Activated CD4-positive, alpha-beta T cell treated with anti-CD3 and anti-CD28 coated beads for 1 hour (primary cell): ENCODE data around the gene MMP17.

Experiments used
- DNase-seq: peaks from one replicate; pipeline ENCODE4 v3.0.0-alpha.2; 2020

Gene MMP17

GRCh38 chr12:131830914-131831571 lies 2.9 kb downstream of the MMP17 start:
- no peak for DNase-seq

DNA sequence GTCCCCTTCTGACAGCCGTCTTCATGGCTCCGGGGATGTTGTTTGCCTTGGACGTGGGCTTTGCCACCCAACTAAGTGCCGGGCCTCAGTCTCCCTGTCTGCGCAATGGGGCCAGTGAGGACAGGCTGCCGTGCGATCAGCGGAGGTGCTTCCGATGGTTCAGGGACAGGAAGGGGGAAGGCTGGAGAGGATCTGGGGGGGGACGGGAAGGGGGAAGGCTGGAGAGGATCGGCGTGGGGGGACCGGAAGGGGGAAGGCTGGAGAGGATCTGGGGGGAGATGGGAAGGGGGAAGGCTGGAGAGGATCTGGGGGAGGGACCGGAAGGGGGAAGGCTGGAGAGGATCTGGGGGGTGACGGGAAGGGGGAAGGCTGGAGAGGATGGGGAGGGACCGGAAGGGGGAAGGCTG lies 3.4 kb downstream of the MMP17 start:
- DNase-seq: no peak

- no peak for DNase-seq
These were observed 4.4 kb downstream of the MMP17 start for GRCh38 chr12:131832321-131833231.

DNA sequence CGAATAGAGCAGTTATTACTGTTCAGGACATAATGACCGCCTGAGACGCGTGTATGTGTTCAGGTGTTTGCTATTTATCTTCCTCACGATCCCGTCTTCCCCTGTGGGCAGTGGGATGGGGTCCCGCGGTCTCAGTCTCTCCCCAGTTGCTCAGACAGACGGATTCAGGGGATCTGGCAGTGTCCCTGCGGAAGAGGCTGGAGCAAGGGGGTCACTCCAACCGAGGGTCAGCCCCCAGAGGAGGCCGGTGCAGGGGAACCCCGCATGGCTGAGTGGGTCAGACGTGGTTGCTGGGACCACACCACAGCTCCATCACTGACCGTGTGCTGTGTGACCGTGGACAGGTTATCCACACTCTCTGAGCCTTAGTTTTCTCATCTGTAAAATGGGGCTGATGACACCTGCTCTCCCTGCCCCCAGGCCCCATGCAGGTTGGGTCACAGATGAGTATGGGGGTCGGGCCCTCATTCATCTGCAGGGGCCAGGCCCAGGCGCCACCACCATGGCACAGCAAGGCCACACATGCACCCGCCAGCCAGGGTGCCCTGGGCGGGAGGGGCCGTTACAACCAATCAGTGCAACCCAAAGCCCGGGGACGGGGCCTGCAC lies 5.2 kb downstream of the MMP17 start:
- no peak for DNase-seq

DNA sequence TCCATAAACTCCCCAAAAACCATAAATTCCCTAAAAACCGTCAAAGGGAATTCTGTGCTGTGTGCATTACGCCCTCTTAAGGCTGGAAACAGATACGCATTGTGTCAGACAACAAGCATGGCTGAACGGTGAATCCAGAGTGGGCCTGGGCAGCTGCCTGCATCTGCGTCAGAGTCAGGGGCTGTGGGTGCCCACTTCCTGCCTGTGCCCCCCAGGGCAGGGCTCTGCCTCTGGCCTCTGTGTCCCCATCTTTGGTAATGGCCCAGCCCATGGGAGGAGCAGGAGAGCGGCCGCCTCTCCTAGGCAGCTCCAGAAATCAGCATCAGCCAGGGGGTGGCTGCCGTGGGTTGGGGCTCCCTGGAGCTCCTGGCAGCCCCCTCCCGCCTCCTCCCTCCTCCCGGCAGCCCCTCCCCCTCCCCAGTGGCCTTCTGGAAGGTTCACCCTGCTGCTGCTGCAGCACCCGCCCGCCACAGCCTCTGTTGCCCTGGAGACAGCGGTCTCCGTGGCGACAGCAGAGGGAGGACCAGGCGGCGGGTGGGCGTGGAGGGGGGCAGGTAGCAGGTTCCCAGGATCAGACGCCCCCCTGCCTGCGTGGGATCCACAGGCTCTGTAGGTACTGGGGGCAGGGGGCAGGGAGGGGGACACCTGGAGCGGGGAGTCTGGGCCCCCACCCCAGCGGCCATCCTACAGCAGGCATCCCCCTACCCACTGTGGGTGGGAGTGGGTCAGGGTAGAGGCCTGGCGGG lies 5.9 kb downstream of the MMP17 start:
- no peak for DNase-seq

DNA sequence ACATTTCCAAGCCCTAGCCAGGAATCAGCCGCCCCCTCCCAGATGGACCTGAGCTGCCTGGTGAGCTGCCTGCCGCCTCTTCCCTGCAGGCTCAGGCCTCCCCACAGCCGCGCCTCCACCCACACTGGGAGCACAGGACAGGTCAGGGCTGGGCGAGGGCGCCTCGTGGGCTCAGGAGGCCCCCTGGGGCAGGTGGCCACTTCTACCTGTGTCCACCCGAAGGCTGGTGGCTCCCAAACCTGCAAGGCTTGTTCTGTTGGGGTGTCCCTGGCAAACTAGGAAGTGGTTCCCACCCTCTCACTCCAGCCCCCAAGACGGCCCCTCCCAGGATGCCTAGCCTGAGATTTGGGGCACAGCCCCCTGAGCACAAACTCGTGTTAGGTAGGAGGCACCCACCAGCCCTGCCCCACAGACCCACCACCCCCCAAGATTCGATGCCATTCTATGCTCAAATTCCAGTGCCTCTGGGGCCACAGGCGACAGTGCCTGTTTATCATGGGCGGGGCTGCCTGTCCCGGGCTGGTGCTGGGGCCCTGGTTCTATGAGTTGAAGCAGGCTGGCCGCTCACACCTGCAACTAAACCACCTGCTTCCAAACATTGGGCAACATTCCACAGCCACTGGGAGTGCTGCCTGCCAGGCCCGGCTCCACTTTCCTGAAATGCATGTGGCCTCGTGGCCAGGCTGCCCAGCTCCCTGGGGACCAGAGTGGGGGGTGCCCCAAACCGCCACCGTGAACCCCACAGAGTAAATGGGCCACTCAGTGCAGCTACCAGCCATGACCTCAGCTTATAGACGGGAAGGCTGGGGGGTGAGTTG lies 6.8 kb downstream of the MMP17 start:
- DNase-seq: no peak

DNA sequence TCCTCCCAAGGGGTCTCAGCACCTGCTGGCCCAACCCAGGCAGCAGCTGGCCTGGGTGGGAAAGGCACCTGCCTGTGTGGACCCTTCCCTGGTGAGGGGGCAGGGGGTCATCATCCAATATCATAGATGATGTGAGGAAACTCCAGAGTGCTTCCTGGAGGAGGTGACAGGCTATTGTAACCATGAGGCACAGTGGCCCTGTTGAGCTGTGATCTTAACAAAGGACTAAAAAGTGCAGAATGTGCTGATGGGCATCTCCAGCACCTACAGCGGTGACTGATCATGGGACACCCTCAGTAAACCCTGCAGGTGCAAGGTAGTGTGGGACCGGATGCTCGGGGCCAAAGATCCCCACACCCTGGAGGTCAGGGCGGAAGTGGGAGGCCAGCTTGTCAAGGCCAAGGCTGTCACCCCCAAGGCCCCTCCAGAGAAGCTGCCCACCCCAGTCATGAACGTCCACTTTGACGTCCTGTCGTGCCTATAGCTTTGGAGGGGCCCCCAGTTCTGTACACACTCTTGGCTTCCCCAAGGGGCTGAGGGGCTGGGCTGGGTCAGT lies 7.5 kb downstream of the MMP17 start:
- DNase-seq: no peak

- no peak for DNase-seq
These were observed 8.0 kb downstream of the MMP17 start for GRCh38 chr12:131836193-131836592.

DNA sequence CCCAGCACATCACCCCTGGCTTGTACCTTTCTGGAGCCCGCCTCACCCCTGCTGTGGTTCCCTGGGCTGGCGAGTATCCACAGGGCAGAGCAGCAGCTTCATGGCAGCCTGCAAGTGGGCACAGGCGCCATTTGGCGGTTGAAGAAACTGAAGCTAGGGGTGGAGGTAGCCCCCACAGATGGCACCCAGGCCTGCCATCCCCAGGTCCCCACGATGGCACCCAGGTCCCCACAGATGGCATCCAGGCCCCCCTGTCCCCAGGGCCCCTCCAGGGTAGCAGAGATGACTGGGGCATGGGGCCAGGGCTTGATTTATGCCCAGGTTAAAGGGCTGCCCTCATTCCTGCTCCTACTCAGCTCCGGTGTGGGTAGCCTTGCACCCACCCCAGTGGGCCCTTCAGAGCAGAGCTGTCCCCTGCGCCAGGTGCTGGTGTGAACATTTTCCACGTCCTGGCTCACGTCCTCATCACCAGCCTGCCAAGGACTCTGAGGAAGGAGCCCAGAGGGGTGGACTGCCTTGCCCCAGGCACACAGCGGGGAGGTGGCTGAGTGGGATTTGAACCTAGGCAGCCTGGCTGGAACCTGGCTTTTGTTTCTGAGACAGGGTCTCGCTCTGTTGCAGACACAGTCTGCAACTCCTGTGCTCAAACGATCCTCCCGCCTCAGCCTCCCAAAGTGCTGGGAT lies 8.7 kb downstream of the MMP17 start:
- no peak for DNase-seq

DNA sequence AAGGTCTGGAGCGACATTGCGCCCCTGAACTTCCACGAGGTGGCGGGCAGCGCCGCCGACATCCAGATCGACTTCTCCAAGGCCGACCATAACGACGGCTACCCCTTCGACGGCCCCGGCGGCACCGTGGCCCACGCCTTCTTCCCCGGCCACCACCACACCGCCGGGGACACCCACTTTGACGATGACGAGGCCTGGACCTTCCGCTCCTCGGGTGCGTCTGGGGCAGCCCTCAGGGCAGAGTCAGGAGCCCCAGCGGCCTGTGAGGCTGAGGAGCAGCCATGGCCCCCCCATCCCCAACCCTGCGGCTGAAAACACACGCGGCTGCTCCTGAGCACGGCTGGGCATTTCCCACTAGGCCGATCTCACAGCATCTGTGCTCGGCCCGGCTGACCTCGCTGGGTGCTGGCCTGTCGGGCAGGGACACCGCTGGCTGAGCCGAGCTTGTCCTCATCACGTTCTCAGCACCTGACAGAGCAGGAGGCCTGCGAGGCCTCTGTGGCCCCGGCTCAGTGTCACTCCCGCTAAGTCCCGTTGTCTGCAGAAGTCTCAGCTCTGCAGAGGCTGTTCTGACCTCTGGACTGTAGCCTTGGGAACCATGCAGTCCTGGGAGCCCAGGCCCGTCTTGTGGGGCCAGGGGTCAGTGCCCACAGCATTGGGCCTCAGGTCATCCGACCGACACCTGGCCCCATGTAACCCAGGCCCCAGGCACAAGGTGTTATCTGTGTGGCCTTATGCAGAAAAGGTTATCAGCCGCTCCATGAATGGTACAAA lies 12.6 kb downstream of the MMP17 start:
- DNase-seq: no peak

DNA sequence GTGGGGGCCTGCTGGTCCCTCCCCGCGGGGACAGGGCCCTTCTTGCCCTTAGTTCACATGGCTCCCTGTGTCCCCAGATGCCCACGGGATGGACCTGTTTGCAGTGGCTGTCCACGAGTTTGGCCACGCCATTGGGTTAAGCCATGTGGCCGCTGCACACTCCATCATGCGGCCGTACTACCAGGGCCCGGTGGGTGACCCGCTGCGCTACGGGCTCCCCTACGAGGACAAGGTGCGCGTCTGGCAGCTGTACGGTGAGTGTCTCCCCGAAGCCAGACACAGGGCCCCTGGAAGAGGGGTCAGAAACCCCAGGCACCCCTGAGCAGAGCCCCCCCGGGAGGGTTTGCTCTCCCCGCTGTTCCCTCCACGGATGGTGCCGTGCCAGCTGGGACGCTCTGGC lies 13.4 kb downstream of the MMP17 start:
- DNase-seq: no peak

GRCh38 chr12:131842169-131842568 lies 14.0 kb downstream of the MMP17 start:
- DNase-seq: no peak

DNA sequence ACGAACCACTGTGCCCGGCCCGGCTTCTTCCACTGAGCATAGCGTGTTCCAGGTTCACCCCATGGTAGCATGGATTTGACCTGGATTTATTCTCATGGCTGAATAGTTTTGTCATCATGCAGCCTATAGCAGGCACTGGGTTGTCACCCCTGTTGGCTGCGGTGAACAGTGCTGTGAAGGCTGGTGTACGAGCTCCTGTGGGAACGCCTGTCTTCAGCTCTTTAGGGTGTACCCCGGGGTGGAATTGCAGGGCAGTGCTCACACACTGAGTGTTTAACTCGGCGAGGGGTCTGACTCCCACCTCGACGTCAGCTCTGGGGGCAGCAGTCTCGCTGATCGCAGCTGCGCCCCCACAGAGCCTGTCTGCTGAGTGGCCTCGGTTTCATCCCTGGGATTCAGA lies 15.3 kb downstream of the MMP17 start:
- no peak for DNase-seq

DNA sequence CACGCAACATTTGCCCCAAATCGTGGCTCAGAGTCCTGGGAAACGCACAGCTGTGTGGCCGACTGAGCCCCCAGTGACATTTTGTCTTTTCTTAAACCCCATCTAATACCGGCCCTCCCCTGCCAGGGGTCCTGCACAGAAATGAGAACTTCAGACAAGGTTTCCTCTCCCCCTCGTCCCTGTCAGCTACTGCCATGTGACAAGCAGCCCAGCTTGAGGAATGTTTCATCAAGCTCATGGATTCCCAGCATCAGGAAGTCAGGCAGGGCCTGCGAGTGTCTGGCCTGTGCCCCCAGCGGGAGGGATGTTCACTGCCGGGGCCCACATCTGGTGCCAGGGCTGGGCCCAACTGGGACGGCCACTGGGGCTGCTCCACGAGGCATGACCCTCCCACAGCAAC lies 15.9 kb downstream of the MMP17 start:
- no peak for DNase-seq

DNA sequence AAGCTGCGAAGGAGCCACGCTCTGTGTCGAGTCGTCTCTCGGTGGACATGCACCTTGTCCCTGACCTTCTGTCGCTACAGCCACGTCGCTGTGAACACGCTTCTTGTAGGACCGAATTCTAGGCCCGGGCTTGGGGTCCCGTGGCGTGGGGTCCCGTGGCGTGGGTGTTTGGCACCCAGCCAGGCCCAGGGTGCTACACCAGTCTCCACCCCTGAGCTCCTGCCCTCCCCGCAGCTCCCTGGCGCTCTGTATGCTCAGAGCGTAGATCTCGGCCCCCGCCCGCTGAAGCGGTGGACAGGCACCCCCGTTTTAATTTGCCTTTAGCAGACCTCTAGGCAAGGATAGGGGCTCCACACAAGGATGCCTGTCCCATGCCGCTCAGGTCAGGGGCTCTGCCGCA lies 16.5 kb downstream of the MMP17 start:
- DNase-seq: no peak

- DNase-seq: no peak
These were observed 16.9 kb downstream of the MMP17 start for GRCh38 chr12:131845121-131845520.

- no peak for DNase-seq
These were observed 19.3 kb downstream of the MMP17 start for GRCh38 chr12:131847456-131847855.

DNA sequence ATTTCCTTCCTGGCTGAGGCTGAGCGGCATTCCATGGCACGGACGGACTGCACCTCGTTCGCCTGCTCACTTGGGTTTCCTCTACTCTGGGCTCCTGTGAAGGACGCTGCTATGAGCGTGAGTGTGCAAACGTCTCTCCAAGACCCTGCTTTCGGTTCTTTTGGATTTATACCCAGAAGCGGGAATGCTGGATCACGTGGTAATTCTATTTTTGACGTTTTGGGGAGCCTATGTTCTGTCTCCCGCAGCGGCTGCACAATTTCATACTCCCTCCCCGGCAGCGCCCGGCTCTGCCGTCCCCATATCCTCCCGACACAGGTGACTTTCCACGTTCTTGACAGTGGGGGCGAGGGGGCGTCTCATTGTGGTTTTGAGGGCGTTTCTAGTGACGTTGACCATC lies 20.6 kb downstream of the MMP17 start:
- no peak for DNase-seq

DNA sequence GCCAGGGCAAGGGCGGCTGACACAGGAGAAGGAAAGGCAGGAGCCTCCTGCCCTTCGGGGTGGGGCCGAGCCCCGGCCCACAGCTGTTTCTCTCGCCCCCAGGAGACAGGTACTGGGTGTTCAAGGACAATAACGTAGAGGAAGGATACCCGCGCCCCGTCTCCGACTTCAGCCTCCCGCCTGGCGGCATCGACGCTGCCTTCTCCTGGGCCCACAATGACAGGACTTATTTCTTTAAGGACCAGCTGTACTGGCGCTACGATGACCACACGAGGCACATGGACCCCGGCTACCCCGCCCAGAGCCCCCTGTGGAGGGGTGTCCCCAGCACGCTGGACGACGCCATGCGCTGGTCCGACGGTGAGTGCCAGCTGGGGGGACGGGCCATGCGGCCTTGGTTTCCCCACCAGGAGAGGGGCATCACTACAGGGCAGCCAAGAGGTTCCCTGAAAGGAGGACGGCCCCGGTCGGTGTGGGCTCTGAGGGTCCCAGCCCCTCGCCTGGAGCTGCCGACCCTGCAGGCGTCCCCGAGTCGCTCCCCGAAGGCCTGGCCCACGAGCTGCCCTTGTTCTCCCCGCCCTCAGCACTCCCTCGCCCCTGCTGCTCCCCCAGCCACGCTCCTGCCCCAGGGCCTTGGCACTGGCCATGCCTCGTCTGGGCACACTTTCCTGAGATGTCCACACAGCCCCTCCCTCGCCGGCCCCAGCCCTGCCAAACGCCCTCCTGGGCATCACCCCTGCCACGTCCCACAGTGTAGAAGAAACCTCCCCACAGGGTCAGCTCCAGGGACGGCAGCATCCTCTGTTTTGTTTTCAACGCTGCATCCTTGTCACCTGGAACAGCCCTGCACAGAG lies 21.7 kb downstream of the MMP17 start:
- no peak for DNase-seq
